Measurements from ENCODE around the gene SCN10A.

GRCh38 chr3:38725726-38726419 lies 90.1 kb downstream of the SCN10A start:
- TF ChIP-seq CTCF (IDR thresholded peaks at IDR 0.05) (no peak), POLR2A (IDR thresholded peaks at IDR 0.05) (no peak)

All from right lobe of liver (tissue), 4 donors.